ENCODE measurements around the gene RIN2.

Gene RIN2

DNA sequence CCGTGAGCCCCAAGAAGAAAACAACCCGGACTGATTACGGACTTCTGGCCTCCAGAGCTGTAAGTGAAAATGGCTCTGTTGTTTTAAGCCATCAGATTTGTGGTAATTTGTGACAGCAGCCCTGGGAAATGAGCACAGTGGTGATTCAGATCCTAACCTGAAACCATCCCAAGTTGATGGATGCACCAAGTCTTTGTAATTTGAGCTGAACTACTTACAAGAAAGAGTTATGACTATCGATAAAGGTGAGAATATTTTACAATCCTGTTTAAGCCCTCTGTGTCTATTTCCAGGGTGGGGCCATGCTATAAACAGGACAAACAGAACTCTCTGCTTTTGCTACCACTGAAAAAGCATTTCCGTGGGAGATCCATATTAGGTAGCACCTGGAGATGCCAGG, 19.1 kb upstream of the RIN2 start:
- H3K4me3 ChIP-seq (ENCODE audit: low read depth, low read length): no peak overlapping the region
- TF ChIP-seq, protein P1, sequence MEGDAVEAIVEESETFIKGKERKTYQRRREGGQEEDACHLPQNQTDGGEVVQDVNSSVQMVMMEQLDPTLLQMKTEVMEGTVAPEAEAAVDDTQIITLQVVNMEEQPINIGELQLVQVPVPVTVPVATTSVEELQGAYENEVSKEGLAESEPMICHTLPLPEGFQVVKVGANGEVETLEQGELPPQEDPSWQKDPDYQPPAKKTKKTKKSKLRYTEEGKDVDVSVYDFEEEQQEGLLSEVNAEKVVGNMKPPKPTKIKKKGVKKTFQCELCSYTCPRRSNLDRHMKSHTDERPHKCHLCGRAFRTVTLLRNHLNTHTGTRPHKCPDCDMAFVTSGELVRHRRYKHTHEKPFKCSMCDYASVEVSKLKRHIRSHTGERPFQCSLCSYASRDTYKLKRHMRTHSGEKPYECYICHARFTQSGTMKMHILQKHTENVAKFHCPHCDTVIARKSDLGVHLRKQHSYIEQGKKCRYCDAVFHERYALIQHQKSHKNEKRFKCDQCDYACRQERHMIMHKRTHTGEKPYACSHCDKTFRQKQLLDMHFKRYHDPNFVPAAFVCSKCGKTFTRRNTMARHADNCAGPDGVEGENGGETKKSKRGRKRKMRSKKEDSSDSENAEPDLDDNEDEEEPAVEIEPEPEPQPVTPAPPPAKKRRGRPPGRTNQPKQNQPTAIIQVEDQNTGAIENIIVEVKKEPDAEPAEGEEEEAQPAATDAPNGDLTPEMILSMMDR (conservative IDR thresholded peaks at IDR 0.05; ENCODE audit: low read depth, low read length): no peak
- no peak for DNase-seq (ENCODE audit: low read depth)

DNA sequence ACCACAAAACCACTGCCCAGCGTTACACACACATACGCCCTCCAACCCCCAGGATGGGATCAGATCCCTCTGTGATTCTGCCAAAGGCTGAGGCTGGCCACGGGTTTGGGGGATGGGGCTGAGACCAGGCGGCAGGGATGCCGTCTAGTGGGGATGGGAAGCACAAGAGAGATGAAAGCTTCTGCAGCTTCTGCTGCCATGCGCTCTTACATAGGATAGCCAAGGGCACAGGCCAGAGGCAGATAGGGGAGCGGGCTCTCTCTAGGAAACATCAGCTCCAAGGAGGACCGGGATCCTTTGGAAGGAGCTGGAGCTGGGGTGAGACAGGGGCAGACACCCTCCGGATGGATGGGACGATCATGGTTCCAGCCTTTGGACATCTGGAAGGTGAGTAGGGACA, 18.7 kb upstream of the RIN2 start:
- no peak overlapping the region for H3K4me3 ChIP-seq (ENCODE audit: low read depth, low read length)
- TF ChIP-seq, protein P1 (conservative IDR thresholded peaks at IDR 0.05; ENCODE audit: low read depth, low read length): no peak
- no peak for DNase-seq (ENCODE audit: low read depth)

DNA sequence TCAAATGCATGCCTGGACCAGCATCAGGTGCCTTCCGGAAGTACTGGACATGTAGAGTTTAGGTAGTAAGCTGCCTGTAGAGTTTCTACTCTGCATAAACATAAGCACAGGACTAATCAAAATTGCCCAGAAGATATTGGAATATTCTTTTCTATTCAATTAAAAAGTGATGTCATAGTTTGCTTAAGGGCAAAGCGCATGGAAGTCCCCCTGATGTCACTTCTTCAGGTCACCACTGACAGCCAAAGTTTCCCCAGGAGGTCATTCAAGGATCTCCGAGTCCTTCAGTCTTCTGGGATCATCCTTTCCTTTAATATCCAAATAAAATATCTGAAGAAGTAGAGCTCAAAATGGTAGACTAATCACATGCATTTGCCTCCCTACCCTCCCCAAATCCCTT, 17.5 kb upstream of the RIN2 start:
- no peak overlapping the region for H3K4me3 ChIP-seq (ENCODE audit: low read depth, low read length)
- no peak for DNase-seq (ENCODE audit: low read depth)
- TF ChIP-seq, protein P1 (conservative IDR thresholded peaks at IDR 0.05; ENCODE audit: low read depth, low read length): no peak

DNA sequence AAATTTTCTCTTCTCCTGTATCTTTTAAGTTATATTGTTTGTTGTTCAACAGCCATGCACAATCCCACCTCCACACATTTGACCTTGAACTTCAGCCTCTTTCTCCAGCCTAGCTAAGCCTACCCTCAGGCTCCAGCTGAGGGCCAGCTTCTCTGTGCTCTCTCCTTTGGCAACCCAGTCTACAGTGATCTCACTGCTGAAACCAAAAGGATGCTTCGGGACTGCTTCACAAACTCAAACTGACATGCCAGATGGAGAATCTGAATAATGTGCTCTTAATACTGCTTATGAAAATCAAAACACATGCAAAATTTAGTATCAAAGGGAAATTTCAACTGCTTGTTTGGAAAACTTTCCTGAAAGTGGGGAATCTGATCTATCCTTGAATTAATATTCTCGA, 16.1 kb upstream of the RIN2 start:
- no peak overlapping the region for H3K4me3 ChIP-seq (ENCODE audit: low read depth, low read length)
- TF ChIP-seq, protein P1 (conservative IDR thresholded peaks at IDR 0.05; ENCODE audit: low read depth, low read length): no peak
- no peak for DNase-seq (ENCODE audit: low read depth)

DNA sequence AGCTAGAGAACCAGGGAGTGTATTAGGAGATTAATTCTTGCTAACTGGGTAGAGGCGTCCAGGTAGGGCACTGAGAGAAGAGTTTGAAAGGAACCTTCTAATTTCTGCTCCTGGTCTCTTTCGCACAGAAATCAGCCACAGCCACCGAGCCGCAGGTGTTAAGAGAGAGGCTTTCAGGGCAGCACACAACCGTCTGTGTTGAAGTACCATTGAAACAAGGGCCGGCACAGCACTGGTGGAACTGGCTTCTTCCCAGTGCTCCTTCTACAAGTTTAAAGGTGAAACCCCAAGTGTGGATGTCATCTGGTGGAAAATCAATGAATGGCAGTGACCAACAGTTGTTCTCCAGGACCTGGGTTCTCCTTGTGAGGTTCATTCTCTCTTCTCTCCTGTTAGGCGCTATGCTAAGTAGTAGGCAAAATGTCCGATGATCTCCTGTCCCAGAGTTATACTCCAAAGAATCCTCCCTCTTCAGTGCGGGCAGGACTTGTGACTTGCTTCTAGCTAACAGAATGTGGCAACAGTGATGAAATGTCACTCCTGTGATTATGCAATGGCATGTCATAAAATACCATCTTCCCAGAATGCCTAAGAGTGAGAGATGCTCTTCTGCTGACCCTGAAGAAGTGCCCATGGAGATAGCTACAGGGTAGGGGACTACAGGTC, 15.0 kb upstream of the RIN2 start:
- H3K4me3 ChIP-seq (ENCODE audit: low read depth, low read length): no peak overlapping the region
- DNase-seq (ENCODE audit: low read depth): no peak
- TF ChIP-seq, protein P1 (conservative IDR thresholded peaks at IDR 0.05; ENCODE audit: low read depth, low read length): no peak

DNA sequence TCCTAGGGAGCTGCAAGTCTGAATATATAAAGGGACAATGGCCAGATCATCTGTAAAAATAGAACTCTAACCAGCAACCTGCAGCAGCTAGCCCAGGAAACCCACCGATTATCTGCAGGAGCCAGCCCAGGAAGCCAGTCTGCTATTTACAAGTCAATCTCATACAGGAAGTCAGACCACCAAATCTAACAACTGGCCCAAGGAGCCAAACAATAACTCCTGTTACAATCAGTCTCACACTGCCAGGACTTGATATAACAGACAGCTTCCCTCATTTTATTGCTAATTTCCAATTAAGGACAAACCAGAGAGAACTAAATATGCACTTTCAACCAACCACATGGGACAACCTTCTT, 14.4 kb upstream of the RIN2 start:
- DNase-seq (ENCODE audit: low read depth): no peak
- H3K4me3 ChIP-seq (ENCODE audit: low read depth, low read length): no peak overlapping the region
- TF ChIP-seq, protein P1 (conservative IDR thresholded peaks at IDR 0.05; ENCODE audit: low read depth, low read length): no peak

DNA sequence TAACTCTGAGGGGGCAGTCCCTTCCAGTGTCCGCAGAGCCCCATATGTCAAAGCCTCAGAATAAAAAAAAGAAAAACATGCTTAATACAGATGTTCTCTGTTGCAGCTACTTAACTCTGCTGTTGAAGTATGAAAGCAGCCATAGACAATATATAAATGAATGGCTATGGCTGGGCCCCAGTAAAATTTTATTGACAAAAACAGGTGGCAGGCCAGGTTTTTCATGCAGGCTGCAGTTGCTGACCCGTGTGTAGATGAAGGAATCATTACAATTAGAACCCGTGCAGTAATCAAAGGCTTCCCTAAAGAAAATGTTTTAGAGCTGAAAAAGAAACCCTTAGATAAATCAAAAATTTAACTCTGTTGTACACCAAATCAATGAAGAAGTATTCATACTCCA, 13.0 kb upstream of the RIN2 start:
- H3K4me3 ChIP-seq (ENCODE audit: low read depth, low read length): no peak overlapping the region
- DNase-seq (ENCODE audit: low read depth): no peak
- TF ChIP-seq, protein P1 (conservative IDR thresholded peaks at IDR 0.05; ENCODE audit: low read depth, low read length): no peak

Data from choroid plexus epithelial cell (primary cell).